GM21515 (cell line): Measurements from ENCODE around the gene OPCML.

Source experiments
- ATAC-seq: cut with Tn5 transposase; IDR thresholded peaks from one replicate; pipeline ENCODE4 v1.9.1; 2021; ENCODE audit not compliant: unreplicated experiment

OPCML gene

GRCh38 chr11:133047036-133047770, 485.1 kb downstream of the OPCML start:
- ATAC-seq = no peak

GRCh38 chr11:133046252-133046651, 486.0 kb downstream of the OPCML start:
- no peak for ATAC-seq

GRCh38 chr11:133041928-133042882, 490.1 kb downstream of the OPCML start:
- no peak for ATAC-seq

GRCh38 chr11:133041181-133041580, 491.1 kb downstream of the OPCML start:
- no peak for ATAC-seq

GRCh38 chr11:133040289-133040900, 491.9 kb downstream of the OPCML start:
- ATAC-seq = no peak

GRCh38 chr11:133038850-133039249, 493.5 kb downstream of the OPCML start:
- no peak for ATAC-seq

- no peak for ATAC-seq
Measured at GRCh38 chr11:133034929-133035328, 497.4 kb downstream of the OPCML start.

GRCh38 chr11:133029107-133029506, 503.2 kb downstream of the OPCML start:
- ATAC-seq = no peak

GRCh38 chr11:133026952-133027351, 505.3 kb downstream of the OPCML start:
- ATAC-seq = no peak

GRCh38 chr11:133024301-133024700, 508.0 kb downstream of the OPCML start:
- ATAC-seq = no peak

GRCh38 chr11:133023232-133023631, 509.1 kb downstream of the OPCML start:
- ATAC-seq = no peak

- ATAC-seq = no peak
Measured at GRCh38 chr11:133021553-133021952, 510.7 kb downstream of the OPCML start.

GRCh38 chr11:133020372-133020714, 512.0 kb downstream of the OPCML start:
- ATAC-seq = no peak

GRCh38 chr11:133019545-133020371, 512.5 kb downstream of the OPCML start:
- no peak for ATAC-seq

- no peak for ATAC-seq
Measured at GRCh38 chr11:133015457-133015856, 516.8 kb downstream of the OPCML start.

GRCh38 chr11:133014337-133014736, 518.0 kb downstream of the OPCML start:
- no peak for ATAC-seq

GRCh38 chr11:133012803-133013202, 519.5 kb downstream of the OPCML start:
- no peak for ATAC-seq

GRCh38 chr11:133011604-133012003, 520.7 kb downstream of the OPCML start:
- no peak for ATAC-seq

GRCh38 chr11:133007027-133007584, 525.2 kb downstream of the OPCML start:
- ATAC-seq = no peak

- no peak for ATAC-seq
Measured at GRCh38 chr11:133004369-133004768, 527.9 kb downstream of the OPCML start.
